Prostate gland (tissue), 2 donors: ENCODE measurements around the gene GLTPD2.

Source experiments
- CTCF ChIP-seq, 4 experiments: fragments of 200-600 bp in 2 of 4; fragments of 450-650 bp in 2 of 4; sonication (generic) in 2 of 4; IDR thresholded peaks; 1 replicate in 3 of 4; 2 replicates in 1 of 4; pipeline ENCODE4 v1.5.1; 2016 to 2019; ENCODE audit warnings: antibody characterized with exemption in 4 of 4, mild to moderate bottlenecking in 2 of 4, moderate library complexity in 2 of 4
- POLR2A ChIP-seq: fragments of 450-650 bp; IDR thresholded peaks from one replicate; pipeline ENCODE4 v1.6.1; 2016; ENCODE audit warnings: antibody characterized with exemption, mild to moderate bottlenecking

GRCh38 chr17:4823373-4824089 is 34.8 kb downstream of the GLTPD2 start:
- TF ChIP-seq CTCF (IDR thresholded peaks at IDR 0.05) (no peak), POLR2A (no peak)
